ENCODE measurements around the gene PSMB11.

DNA sequence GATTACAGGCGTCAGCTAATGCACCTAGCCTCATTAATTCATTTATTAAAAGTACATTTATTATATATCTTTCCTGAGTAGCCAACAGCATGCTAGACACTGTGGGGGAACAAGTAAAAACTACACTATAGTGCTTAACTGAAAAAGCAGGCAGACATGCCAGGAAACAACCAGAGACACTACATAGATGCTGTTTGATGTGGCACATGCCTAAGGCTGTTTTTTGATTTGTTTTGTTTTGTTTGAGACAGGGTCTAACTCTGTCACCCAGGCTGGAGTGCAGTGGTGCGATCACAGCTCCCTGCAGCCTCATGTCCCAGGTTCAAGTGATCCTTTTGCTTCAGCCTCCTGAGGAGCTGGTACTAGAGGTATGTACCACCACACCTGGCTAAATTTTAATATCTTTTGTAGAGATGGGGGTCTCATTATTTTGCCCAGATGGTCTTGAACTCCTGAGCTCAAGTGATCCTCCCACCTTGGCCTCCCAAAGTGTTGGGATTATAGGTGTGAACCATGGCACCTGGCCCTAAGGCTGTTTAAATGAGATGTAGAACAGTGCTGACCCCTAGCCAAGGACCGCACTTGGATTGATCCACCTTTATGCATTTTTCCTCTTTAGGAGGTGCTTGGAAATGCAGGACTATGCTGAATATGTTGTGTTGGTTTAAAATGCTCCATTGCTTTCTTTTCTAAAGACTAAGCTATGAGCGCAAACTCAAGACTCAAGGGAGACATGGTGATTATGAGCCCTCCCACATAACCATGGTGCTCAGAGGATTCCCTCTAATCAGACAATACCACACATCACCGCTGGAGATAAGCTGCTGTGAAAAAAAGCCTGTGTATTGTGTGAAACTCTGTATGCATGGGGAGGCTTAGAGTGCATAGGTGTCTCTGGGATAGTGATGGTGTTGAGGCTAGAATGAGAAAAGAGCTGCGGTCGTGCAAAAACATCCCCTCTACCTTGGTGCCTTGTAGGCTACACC lies 21.6 kb upstream of the PSMB11 start:
- TF ChIP-seq, protein P1, sequence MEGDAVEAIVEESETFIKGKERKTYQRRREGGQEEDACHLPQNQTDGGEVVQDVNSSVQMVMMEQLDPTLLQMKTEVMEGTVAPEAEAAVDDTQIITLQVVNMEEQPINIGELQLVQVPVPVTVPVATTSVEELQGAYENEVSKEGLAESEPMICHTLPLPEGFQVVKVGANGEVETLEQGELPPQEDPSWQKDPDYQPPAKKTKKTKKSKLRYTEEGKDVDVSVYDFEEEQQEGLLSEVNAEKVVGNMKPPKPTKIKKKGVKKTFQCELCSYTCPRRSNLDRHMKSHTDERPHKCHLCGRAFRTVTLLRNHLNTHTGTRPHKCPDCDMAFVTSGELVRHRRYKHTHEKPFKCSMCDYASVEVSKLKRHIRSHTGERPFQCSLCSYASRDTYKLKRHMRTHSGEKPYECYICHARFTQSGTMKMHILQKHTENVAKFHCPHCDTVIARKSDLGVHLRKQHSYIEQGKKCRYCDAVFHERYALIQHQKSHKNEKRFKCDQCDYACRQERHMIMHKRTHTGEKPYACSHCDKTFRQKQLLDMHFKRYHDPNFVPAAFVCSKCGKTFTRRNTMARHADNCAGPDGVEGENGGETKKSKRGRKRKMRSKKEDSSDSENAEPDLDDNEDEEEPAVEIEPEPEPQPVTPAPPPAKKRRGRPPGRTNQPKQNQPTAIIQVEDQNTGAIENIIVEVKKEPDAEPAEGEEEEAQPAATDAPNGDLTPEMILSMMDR (conservative IDR thresholded peaks at IDR 0.05) = no peak
- no peak for TF ChIP-seq EZH2 (IDR thresholded peaks at IDR 0.05; ENCODE audit: low read depth)
